Thoracic aorta (tissue), 2 donors: Measurements from ENCODE around the gene L1CAM. TPM values are rescaled to one million over a fixed set of nuclear protein-coding genes. Genes with fewer than 3 reads are reported as not detected.

Source experiments
- ATAC-seq: fragments of 150-250 bp; one replicate; pipeline ENCODE4 v1.8.0; 2017; ENCODE audit warnings: low read depth; ENCODE audit not compliant: insufficient number of reproducible peaks, low FRiP score
- DNase-seq: peaks from one replicate; pipeline ENCODE4 v3.0.0-alpha.2; 2020; ENCODE audit warnings: low spot score
- H3K27ac ChIP-seq, 2 donors: fragments of 200-600 bp; sonication (generic); 1 replicate in 1 of 2; 2 replicates in 1 of 2; pipeline ENCODE4 v1.5.1; 2016; ENCODE audit warnings: mild to moderate bottlenecking in 2 of 2, moderate library complexity in 2 of 2
- H3K27me3 ChIP-seq: fragments of 200-600 bp; sonication (generic); replicated peaks from 2 replicates; pipeline ENCODE4 v1.6.0; 2016; ENCODE audit warnings: mild to moderate bottlenecking; ENCODE audit not compliant: insufficient read depth
- H3K36me3 ChIP-seq: fragments of 200-600 bp; sonication (generic); one replicate; pipeline ENCODE4 v1.5.1; 2016
- H3K4me1 ChIP-seq, 2 donors: fragments of 200-600 bp; sonication (generic); 1 replicate in 1 of 2; 2 replicates in 1 of 2; pipeline versions ENCODE4 v1.5.1 to v1.6.0; 2016; ENCODE audit warnings: low read depth in 2 of 2, mild to moderate bottlenecking in 1 of 2; ENCODE audit not compliant: control insufficient read depth in 1 of 2
- H3K4me3 ChIP-seq: fragments of 200-600 bp; sonication (generic); 2 replicates; pipeline ENCODE4 v1.5.1; 2016; ENCODE audit warnings: mild to moderate bottlenecking
- H3K9me3 ChIP-seq: fragments of 200-600 bp; sonication (generic); 2 replicates; pipeline ENCODE4 v1.5.1; 2016
- total RNA-seq, 2 donors: library from RNA; depleted of rRNA; stranded (reverse); fragments of >200 nt; gene quantifications; one replicate each; pipeline versions ENCODE4 v1.1.0 to v1.2.3, GENCODE V29; 2016
- TF ChIP-seq, protein P1 (sequence below): fragments of 200-600 bp; sonication (generic); IDR thresholded peaks from one replicate; pipeline ENCODE4 v1.5.1; 2019; ENCODE audit warnings: antibody characterized with exemption

The L1CAM gene
- total RNA-seq, 2 donors from 2014 or later: 1.1 to 18.3 TPM

DNA sequence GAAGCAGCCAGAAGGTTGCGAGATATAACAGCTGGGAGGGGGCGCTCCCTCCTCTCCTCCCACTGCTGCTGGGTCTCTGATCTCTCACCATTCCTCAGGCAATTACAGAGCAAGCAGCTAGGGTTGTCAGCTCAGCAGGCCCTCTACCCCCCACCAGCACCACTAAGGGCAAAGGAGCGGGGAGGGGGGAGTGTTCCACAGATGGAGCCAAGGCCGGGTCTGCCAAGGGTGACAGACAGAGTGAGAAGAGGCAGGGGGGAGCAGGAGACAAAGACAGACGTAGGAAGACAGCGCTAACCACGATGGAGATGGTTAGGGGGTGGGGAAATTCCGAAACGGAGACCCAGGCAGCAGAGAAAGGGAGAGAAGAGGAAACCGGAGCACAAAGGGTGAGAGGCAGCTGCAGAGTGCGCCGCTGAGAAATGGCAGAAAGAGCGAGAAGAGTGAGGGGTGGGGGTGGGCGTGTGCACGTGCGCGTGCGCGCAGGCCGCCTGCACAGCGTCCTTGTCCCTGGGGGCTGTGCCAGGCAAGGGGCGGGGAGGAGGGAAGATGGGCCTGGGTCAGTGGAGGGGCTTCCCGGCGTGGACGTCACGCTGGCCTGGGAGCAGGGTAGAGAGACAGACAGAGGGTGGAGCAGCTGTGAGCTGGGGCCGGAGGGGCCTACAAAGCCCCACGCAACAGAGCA lies 6.9 kb downstream of the L1CAM start:
- TF ChIP-seq, protein P1, sequence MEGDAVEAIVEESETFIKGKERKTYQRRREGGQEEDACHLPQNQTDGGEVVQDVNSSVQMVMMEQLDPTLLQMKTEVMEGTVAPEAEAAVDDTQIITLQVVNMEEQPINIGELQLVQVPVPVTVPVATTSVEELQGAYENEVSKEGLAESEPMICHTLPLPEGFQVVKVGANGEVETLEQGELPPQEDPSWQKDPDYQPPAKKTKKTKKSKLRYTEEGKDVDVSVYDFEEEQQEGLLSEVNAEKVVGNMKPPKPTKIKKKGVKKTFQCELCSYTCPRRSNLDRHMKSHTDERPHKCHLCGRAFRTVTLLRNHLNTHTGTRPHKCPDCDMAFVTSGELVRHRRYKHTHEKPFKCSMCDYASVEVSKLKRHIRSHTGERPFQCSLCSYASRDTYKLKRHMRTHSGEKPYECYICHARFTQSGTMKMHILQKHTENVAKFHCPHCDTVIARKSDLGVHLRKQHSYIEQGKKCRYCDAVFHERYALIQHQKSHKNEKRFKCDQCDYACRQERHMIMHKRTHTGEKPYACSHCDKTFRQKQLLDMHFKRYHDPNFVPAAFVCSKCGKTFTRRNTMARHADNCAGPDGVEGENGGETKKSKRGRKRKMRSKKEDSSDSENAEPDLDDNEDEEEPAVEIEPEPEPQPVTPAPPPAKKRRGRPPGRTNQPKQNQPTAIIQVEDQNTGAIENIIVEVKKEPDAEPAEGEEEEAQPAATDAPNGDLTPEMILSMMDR: no peak
- no peak for ATAC-seq
- H3K4me1 ChIP-seq: no peaks in the 10 kb centered on the region

DNA sequence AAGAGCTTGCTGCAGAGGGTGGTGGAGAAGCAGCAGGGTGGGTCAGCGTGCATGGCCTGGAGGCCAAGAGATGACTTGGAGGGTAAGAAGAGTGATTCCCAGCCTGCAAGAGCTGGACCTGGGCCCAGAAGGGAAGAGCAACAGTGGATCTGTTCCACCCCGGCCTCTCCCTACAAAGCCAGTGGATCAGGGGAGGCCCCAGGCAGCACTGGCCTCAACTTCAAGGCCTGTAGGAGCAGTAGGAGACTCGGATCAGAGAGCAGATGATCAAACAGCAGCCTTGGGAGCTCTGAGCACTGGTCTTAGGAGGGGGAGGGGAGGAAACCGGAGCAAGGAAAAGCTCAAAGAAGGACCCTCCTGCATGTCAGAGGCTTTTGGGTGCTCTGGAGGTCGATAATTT lies 7.6 kb downstream of the L1CAM start:
- Histone ChIP-seq H3K4me3 (no peak overlapping the region), H3K27me3 (no peaks in the 10 kb centered on the region), H3K4me1 (no peaks in the 10 kb centered on the region), H3K9me3 (no peaks in the 10 kb centered on the region), H3K27ac (no peak overlapping the region), H3K36me3 (no peaks in the 10 kb centered on the region)
- DNase-seq (no peak), ATAC-seq (no peak)
- TF ChIP-seq, protein P1: no peak

More for the DNA sequence above, 6.9 kb downstream of the L1CAM start:
- no peaks in the 10 kb centered on the region for H3K27me3 ChIP-seq
- no peak overlapping the region for H3K4me3 ChIP-seq
- H3K27ac ChIP-seq: no peak overlapping the region
- no peaks in the 10 kb centered on the region for H3K9me3 ChIP-seq
- no peak for DNase-seq
- H3K36me3 ChIP-seq: no peaks in the 10 kb centered on the region

DNA sequence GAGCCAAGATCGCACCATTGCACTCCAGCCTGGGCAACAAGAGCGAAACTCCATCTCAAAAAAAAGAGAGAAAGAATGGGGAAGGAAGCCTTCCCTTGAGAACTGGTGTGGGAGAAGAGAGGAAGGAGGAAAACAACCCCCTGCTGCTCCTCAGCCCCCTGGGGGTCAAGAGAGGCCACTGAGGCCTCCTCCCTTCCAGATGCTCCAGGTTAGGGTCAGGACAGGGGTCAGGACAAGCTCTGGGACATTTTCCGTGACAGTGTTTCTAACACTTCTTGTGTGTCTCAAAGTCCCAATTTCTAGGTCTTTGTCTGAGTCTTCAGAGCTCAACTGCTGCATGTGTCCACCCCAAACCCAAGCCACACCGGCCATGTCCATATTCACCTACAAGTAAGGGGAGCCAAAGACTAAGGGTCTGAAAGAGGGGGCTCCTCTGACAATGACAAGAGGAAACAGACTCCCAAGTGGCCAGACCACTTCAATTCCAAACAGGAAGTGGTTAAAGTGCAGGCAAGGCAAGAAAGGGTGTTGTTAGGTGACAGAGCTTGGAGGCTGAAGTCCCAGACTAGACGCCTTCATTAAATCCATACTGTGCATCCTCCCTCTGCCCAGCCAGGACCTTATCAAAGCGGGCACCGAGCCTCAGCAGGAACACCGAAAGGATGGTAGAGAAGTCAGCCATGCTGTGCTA lies 8.3 kb downstream of the L1CAM start:
- DNase-seq (no peak), ATAC-seq (no peak)
- Histone ChIP-seq H3K9me3 (no peaks in the 10 kb centered on the region), H3K4me3 (no peak overlapping the region), H3K4me1 (no peaks in the 10 kb centered on the region), H3K27me3 (no peaks in the 10 kb centered on the region), H3K27ac (no peak overlapping the region), H3K36me3 (no peaks in the 10 kb centered on the region)
- TF ChIP-seq, protein P1: no peak

DNA sequence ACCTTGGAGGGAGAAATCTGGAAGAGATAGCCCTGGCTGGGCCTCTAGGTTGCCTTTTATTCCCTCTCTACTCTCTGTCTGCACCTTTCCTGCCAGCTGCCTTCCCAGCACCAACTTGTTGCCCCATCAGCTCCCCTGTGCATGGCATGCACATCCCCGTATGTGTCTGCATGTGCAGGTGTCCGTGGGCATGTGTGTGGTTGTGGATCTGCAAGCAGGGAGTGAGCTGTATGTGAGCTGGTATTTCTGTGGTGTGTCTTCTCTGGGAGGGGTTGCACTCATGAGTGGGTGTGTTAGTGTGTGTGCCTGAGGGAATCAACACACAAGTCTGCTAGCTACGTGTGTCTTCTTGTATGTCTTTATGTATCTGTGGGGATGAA lies 9.9 kb downstream of the L1CAM start:
- H3K4me1 ChIP-seq: no peaks in the 10 kb centered on the region
- no peaks in the 10 kb centered on the region for H3K9me3 ChIP-seq
- no peak overlapping the region for H3K27ac ChIP-seq
- TF ChIP-seq, protein P1: no peak
- H3K36me3 ChIP-seq: no peaks in the 10 kb centered on the region
- DNase-seq (no peak), ATAC-seq (no peak)
- H3K27me3 ChIP-seq: no peaks in the 10 kb centered on the region
- H3K4me3 ChIP-seq: no peak overlapping the region

DNA sequence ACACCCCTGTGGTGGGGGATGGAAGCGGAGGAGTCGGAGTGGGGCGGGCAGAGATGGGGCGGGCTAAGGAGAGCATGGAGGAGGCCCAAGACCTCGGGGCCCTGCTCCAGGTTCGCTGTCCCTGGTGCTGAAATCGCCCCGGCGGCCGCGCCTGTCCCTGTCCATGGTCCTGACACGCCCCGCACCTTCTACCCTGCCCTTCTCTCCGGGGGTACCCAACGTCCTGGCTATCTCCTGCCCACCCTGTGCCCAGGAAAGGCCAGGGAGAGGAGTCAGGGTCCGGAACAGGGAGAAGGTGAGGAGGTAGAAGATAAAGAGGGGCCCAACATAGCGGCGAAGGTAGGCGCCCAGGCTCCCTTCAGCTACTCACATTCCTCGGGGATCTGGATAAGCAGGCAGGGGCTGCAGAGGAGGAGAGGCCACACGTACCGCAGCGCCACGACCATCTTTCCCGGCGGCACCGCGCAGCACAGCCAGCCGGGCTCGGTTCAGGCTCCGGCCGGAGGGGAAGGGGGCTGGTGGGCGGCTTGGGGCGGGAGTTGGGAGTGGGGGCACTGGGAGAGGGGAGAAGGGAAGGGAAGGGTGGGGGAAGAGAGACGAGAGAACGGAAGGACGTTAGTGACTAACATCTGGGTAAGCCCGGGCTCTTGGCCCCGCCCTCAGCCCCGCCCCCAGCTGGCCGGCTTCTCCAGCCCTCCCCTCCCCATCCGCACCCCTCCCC lies 10.4 kb downstream of the L1CAM start:
- DNase-seq (no peak), ATAC-seq (no peak)
- no peaks in the 10 kb centered on the region for H3K9me3 ChIP-seq
- H3K4me3 ChIP-seq: no peak overlapping the region
- no peaks in the 10 kb centered on the region for H3K4me1 ChIP-seq
- H3K27me3 ChIP-seq: no peaks in the 10 kb centered on the region
- no peak overlapping the region for H3K27ac ChIP-seq
- H3K36me3 ChIP-seq: no peaks in the 10 kb centered on the region
- TF ChIP-seq, protein P1: no peak
